ENCODE data around the gene IL6ST. TPM values are rescaled to one million over a fixed set of nuclear protein-coding genes. Genes with fewer than 3 reads are reported as not detected.
A peak's percentile ranks its signal among the peaks of the same experiment; 100 is the strongest.
"Not testable (repeated sequence)": the region's sequence is repeated elsewhere in the genome, so short reads cannot be mapped to it uniquely, and the experiment has no call there.

The IL6ST gene
- total RNA-seq, 2 experiments from 2014 or later = 117 to 130 TPM

DNA sequence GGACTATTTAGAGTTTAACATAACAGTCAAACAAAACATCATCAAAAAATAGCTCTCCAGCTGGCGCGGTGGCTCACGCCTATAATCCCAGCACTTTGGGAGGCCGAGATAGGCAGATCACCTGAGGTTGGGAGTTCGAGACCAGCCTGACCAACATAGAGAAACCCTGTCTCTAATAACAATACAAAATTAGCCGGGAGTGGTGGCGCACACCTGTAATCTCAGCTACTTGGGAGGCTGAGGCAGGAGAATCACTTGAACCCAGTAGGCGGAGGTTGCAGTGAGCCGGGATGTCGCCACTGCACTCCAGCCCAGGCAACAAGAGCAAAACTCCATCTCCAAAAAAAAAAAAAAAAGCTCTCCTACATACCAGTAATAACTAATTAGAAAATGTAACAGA, 6.3 kb downstream of the IL6ST start:
- CTCF ChIA-PET = interaction anchor here (0.7 kb wide), 2 partner anchors 11 to 364 kb away, joined by 3 read pairs; no protein-coding TSS in a partner anchor
- Mint-ChIP-seq H3K4me1 (peaks cover 84% of the 10 kb centered on the region), H3K36me3 (ENCODE audit: low read depth) (peaks cover 74% of the 10 kb centered on the region), H3K27ac (peak overlapping the region; percentile 60), H3K4me3 (peak overlapping the region; percentile 41)
- DNase-seq, H3K27me3 Mint-ChIP-seq, H3K9me3 Mint-ChIP-seq, POLR2A ChIA-PET: not testable (repeated sequence)

DNA sequence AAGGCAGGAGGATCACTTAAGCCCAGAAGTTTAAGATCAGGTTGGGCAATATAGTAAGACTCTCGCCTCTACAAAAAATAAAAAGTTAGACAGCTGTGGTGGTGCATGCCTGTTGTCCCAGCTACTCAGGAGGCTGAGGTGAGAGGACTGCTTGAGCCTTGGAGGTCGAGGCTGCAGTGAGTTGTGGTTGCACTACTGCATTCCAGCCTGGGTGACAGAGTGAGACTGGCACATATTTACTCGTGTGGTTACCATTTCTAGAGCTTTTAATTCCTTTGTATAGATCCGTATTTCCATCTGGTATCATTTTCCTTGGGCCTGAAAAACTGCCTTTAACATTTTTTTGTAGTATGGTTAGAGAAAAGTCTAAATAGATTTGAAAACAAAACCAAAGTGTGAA, 7.8 kb downstream of the IL6ST start:
- H3K27ac Mint-ChIP-seq = no peak overlapping the region
- DNase-seq = no peak
- POLR2A ChIA-PET = interaction anchor here (0.6 kb wide), 1 partner anchor 9 kb away, joined by 5 read pairs; no protein-coding TSS in a partner anchor
- no peaks in the 10 kb centered on the region for H3K27me3 Mint-ChIP-seq
- H3K36me3 Mint-ChIP-seq (ENCODE audit: low read depth) = peaks cover 71% of the 10 kb centered on the region
- H3K9me3 Mint-ChIP-seq = peaks cover 8% of the 10 kb centered on the region
- H3K4me1 Mint-ChIP-seq = peaks cover 90% of the 10 kb centered on the region
- H3K4me3 Mint-ChIP-seq = no peak overlapping the region
- CTCF ChIA-PET = interaction anchor here (1.0 kb wide), 1 partner anchor 175 kb away, joined by 3 read pairs; no protein-coding TSS in a partner anchor

DNA sequence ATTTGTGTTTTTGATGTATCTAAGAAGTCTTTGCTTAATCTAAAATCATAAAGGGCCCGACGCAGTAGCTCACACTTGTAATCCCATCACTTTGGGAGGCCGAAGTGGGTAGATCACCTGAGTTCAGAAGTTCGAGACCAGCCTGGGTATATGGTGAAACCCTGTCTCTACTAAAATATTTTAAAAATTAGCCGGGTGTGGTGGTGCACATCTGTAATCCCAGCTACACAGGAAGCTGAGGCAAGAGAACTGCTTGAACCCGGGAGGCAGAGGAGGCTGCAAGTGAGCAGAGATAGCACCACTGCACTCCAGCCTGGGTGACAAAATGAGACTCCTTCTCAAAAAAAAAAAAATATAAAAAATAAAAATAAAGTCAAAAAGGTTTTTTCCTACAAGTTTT, 9.6 kb downstream of the IL6ST start:
- H3K9me3 Mint-ChIP-seq = peaks cover 4% of the 10 kb centered on the region
- peaks cover 61% of the 10 kb centered on the region for H3K36me3 Mint-ChIP-seq (ENCODE audit: low read depth)
- H3K4me1 Mint-ChIP-seq = peaks cover 76% of the 10 kb centered on the region
- peak overlapping the region; percentile 54 for H3K4me3 Mint-ChIP-seq
- CTCF ChIA-PET = interaction anchor here (0.8 to 1.2 kb wide), 3 partner anchors 8 to 194 kb away, joined by 3 to 4 read pairs (median 3); no protein-coding TSS in a partner anchor
- DNase-seq = no peak
- POLR2A ChIA-PET = interaction anchor here (0.6 to 0.7 kb wide), 2 partner anchors 215 to 343 kb away, joined by 3 to 4 read pairs; no protein-coding TSS in a partner anchor
- peak overlapping the region; percentile 68 for H3K27ac Mint-ChIP-seq
- H3K27me3 Mint-ChIP-seq = no peaks in the 10 kb centered on the region

DNA sequence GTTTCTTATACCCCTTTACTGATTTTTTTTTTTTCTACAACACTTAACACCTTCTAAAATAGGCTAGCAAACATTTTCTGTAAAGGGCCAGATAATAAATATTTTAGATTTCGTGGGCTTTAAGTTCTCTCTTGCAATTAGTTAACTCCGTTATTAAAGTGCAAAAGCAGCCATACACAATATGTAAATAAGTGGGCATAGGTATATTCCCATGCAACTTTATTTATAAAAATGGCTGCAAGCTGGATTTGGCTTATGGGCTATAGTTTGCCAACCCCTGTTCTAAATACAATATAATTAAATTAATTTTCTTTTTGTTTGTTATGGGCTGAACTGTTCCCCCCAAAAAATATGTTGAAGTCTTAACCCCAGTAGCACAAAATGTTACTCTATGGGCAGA, 10.8 kb downstream of the IL6ST start:
- POLR2A ChIA-PET = no interaction called here
- Mint-ChIP-seq H3K4me1 (peaks cover 74% of the 10 kb centered on the region), H3K36me3 (ENCODE audit: low read depth) (peaks cover 62% of the 10 kb centered on the region), H3K27me3 (no peaks in the 10 kb centered on the region), H3K9me3 (peaks cover 4% of the 10 kb centered on the region), H3K4me3 (no peak overlapping the region), H3K27ac (peak overlapping the region; percentile 33)
- no peak for DNase-seq
- CTCF ChIA-PET = interaction anchor here (1.1 to 1.2 kb wide), 2 partner anchors 9 to 187 kb away, joined by 3 read pairs; no protein-coding TSS in a partner anchor

DNA sequence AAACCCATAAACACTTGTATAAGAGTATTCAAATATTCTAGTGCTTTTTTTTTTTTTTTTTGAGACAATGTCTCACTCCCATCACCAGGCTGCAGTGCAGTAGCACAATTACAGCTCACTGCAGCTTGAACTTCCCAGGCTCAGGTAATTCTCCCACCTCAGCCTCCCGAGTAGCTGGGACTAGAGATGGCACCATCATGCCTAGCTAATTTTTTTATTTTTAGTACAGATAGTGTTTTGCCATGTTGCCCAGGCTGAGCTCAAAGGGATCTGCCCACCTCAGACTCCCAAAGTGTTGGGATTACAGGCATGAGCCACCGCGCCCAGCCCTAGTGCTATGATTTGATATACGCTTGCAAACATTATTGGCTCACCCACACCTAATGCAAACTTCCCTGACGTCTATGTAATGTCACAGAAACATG, 11.8 kb downstream of the IL6ST start:
- CTCF ChIA-PET = interaction anchor here (0.6 to 1.4 kb wide), 7 partner anchors 12 to 1186 kb away, joined by 3 to 5 read pairs (median 3); no protein-coding TSS in a partner anchor
- H3K27me3 Mint-ChIP-seq = no peaks in the 10 kb centered on the region
- POLR2A ChIA-PET = interaction anchor here (0.6 to 0.8 kb wide), 2 partner anchors 46 to 72 kb away, joined by 3 read pairs; no protein-coding TSS in a partner anchor
- H3K36me3 Mint-ChIP-seq (ENCODE audit: low read depth) = peaks cover 62% of the 10 kb centered on the region
- H3K4me3 Mint-ChIP-seq = peak overlapping the region; percentile 42
- H3K27ac Mint-ChIP-seq = peak overlapping the region; percentile 51
- peaks cover 4% of the 10 kb centered on the region for H3K9me3 Mint-ChIP-seq
- DNase-seq = peak; percentile 42
- peaks cover 76% of the 10 kb centered on the region for H3K4me1 Mint-ChIP-seq

DNA sequence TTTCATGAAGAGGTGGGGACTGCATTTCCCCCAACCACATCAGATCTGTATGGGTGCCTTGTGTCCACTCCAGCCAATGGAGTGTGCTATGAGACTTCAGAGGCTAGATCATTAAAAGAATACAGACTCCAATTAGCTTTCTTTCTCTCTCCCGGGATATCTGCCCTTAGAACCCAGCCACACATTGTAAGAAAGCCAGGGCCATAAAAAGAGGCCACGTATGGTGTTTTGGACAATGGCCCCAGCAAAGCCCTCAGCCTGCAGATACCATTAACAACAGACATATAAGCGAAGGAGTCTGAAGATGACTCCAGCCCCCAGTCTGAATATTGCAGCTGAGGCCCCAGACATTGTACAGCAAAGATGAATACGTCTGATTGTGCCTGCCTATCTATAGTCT, 21.5 kb downstream of the IL6ST start:
- H3K36me3 Mint-ChIP-seq (ENCODE audit: low read depth) = peaks cover 60% of the 10 kb centered on the region
- no peaks in the 10 kb centered on the region for H3K27me3 Mint-ChIP-seq
- H3K4me1 Mint-ChIP-seq = peaks cover 52% of the 10 kb centered on the region
- no peaks in the 10 kb centered on the region for H3K9me3 Mint-ChIP-seq
- CTCF ChIA-PET = no interaction called here
- DNase-seq = no peak
- H3K27ac Mint-ChIP-seq = no peak overlapping the region
- H3K4me3 Mint-ChIP-seq = no peak overlapping the region
- POLR2A ChIA-PET = no interaction called here

DNA sequence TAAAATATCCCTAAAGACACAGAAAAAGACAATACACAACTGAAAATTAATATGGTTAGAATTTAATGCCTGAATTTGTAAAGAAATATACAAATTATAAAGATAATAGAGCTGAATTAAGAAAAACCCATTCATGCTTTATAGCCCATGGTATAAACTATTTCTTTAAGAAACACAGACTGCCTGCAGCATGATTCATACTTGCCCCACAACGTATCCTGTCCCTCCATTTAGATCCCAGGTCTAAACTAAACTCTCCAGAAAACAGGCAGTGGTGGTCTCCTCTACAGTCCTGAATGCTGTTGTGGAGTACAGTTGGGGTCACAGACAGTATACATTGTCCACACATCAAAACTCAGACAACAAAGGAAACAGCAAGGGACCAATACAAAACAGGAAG, 24.8 kb downstream of the IL6ST start:
- peaks cover 55% of the 10 kb centered on the region for H3K36me3 Mint-ChIP-seq (ENCODE audit: low read depth)
- H3K27ac Mint-ChIP-seq = peak overlapping the region; percentile 73
- POLR2A ChIA-PET = no interaction called here
- peaks cover 36% of the 10 kb centered on the region for H3K4me1 Mint-ChIP-seq
- no peak for DNase-seq
- H3K27me3 Mint-ChIP-seq = no peaks in the 10 kb centered on the region
- H3K9me3 Mint-ChIP-seq = no peaks in the 10 kb centered on the region
- no peak overlapping the region for H3K4me3 Mint-ChIP-seq
- CTCF ChIA-PET = interaction anchor here (0.9 to 1.7 kb wide), 3 partner anchors 11 to 33 kb away, joined by 3 to 4 read pairs (median 3); no protein-coding TSS in a partner anchor

DNA sequence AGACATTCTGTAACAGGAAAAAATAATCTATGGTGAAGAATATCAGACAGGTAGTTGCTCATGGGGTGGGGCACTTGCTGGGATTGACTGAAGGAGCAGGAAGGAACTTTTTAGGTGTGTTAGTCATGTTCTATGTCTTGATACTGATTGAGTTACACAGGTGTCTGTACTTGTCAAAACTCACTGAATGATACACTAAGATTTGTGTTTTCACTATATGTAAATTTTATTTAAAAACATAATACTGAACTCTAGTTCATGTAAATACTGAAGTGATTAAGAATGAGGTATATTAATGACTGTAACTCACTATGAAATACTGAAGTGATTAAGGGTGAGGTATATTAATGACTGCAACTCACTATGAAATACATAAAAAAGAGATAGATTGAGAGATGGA, 28.5 kb downstream of the IL6ST start:
- peak overlapping the region; percentile 64 for H3K27ac Mint-ChIP-seq
- H3K9me3 Mint-ChIP-seq = no peaks in the 10 kb centered on the region
- H3K36me3 Mint-ChIP-seq (ENCODE audit: low read depth) = peaks cover 51% of the 10 kb centered on the region
- peaks cover 27% of the 10 kb centered on the region for H3K4me1 Mint-ChIP-seq
- ChIA-PET CTCF (no interaction called here), POLR2A (no interaction called here)
- no peak overlapping the region for H3K4me3 Mint-ChIP-seq
- H3K27me3 Mint-ChIP-seq = no peaks in the 10 kb centered on the region
- DNase-seq = no peak

DNA sequence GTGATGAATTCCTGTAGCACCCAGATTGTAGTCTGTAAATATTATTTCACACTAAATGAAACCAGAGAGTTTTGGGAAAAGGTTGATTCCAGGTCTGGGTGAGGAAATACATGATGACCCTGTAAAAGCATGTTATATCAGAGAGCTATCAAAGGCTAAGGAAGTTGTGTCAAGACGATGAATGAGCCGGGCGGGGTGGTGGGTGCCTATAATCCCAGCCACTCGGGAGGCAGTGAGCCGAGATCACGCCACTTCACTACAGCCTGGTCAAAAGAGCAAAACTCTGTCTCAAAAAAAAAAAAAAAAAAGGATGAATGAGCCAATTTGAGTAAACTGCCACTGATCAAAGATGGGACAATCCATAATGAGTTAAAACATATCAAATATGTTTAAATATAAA, 29.2 kb downstream of the IL6ST start:
- Mint-ChIP-seq H3K27me3 (no peaks in the 10 kb centered on the region), H3K9me3 (no peaks in the 10 kb centered on the region), H3K27ac (no peak overlapping the region), H3K4me3 (no peak overlapping the region), H3K4me1 (peaks cover 21% of the 10 kb centered on the region), H3K36me3 (ENCODE audit: low read depth) (peaks cover 52% of the 10 kb centered on the region)
- ChIA-PET CTCF (no interaction called here), POLR2A (no interaction called here)
- no peak for DNase-seq

DNA sequence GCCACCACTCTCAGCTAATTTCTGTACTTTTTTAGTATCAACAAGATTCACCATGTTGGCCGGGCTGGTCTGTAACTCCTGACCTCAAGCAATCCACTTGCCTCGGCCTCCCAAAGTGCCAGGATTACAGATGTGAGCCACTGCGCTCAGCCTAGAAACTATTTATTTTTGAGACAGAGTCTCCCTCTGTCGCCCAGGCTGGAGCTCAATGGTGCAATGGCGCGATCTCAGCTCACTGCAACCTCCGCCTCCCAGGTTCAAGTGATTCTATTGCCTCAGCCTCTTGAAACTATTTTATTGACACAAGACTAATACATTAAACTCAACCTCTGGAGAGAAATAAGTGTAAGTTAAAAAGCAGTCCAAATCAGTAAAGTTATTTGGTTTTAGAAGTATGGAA, 34.0 kb downstream of the IL6ST start:
- no peak for DNase-seq
- Mint-ChIP-seq H3K36me3 (ENCODE audit: low read depth) (peaks cover 58% of the 10 kb centered on the region), H3K4me3 (no peak overlapping the region), H3K4me1 (peaks cover 12% of the 10 kb centered on the region), H3K9me3 (no peaks in the 10 kb centered on the region), H3K27me3 (no peaks in the 10 kb centered on the region), H3K27ac (no peak overlapping the region)
- CTCF ChIA-PET = interaction anchor here (0.9 kb wide), 1 partner anchor 41 kb away, joined by 3 read pairs; no protein-coding TSS in a partner anchor
- POLR2A ChIA-PET = no interaction called here

DNA sequence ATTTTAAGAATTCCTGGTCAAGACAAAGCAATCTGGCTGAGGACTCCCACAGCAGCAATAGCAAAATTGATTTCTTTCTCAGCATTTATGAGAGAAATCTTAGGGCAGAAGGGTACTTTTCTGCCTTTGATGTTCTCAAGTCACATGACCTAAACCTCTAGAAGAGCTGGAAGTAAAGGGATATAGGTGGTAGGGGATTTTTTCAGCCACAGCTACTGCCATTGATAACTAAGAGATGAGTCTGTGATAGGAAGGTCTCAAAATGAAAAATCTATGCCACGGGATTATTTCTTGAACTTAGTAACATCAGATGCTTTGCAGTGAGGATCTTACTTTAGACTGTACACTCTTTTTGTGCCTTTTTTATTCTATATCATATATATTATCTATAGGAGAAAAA, 35.6 kb downstream of the IL6ST start:
- POLR2A ChIA-PET = no interaction called here
- CTCF ChIA-PET = interaction anchor here (0.6 to 0.7 kb wide), 2 partner anchors 12 to 194 kb away, joined by 4 read pairs; no protein-coding TSS in a partner anchor
- H3K4me3 Mint-ChIP-seq = no peak overlapping the region
- peaks cover 10% of the 10 kb centered on the region for H3K4me1 Mint-ChIP-seq
- no peak for DNase-seq
- no peak overlapping the region for H3K27ac Mint-ChIP-seq
- H3K9me3 Mint-ChIP-seq = no peaks in the 10 kb centered on the region
- peaks cover 62% of the 10 kb centered on the region for H3K36me3 Mint-ChIP-seq (ENCODE audit: low read depth)
- no peaks in the 10 kb centered on the region for H3K27me3 Mint-ChIP-seq

DNA sequence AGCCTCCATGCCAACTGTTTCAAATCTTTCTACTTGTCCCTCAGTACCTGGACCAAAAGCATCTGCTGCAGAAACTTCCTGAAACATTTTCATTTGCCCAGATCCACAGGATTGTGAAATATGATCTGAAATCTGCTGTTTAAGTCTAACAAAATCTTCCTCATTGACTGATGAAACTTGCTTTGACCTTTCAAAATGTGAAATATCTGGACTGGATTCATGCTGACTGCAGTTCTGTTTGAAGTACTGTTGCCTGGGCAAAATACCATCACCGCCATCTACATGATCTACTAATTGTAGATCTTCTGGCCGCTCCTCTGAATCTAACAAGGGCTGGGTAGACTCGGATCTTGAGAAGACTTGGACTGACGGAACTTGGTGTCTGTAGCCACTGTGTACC, 53.6 kb downstream of the IL6ST start:
- DNase-seq, H3K27me3 Mint-ChIP-seq, H3K27ac Mint-ChIP-seq, POLR2A ChIA-PET, CTCF ChIA-PET, H3K4me3 Mint-ChIP-seq, H3K9me3 Mint-ChIP-seq: not testable (repeated sequence)
- Mint-ChIP-seq H3K36me3 (ENCODE audit: low read depth) (peaks cover 68% of the 10 kb centered on the region), H3K4me1 (peaks cover 10% of the 10 kb centered on the region)

DNA sequence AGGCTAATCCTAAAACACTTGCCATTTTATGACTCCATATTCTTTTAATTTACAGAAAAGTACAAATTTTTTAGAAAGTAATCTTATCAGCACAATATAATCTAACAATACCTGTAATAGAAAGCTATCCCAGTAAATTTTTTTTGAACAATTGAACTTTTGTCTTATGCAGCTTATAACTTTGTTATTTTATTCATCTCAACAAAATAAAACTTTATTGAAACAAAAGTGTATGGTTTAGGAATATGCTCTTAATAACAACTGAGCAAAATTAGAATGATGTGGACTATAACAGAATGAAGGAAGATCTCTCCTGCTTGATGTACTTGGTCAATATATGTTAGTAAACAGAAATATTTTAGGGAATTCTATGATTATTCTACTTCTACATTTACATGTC, 57.2 kb downstream of the IL6ST start:
- DNase-seq, H3K27ac Mint-ChIP-seq, H3K9me3 Mint-ChIP-seq, H3K4me3 Mint-ChIP-seq, H3K4me1 Mint-ChIP-seq, H3K27me3 Mint-ChIP-seq: not testable (repeated sequence)
- ChIA-PET CTCF (interaction anchor here (1.2 to 1.8 kb wide), 5 partner anchors 16 to 43 kb away, joined by 3 to 4 read pairs (median 3); no protein-coding TSS in a partner anchor), POLR2A (interaction anchor here (0.7 kb wide), 1 partner anchor 126 kb away, joined by 3 read pairs; no protein-coding TSS in a partner anchor)
- H3K36me3 Mint-ChIP-seq (ENCODE audit: low read depth) = peaks cover 49% of the 10 kb centered on the region

Measured in activated CD4-positive, alpha-beta T cell treated with anti-CD3 and anti-CD28 coated beads, Interleukin-2, amount 10 ng/mL, durations not matched to agents 7 days and 5 days (primary cell).